Peyer's patch (tissue), 4 donors: Measurements from ENCODE around the gene TRPM3. TPM values are rescaled to one million over a fixed set of nuclear protein-coding genes. Genes with fewer than 3 reads are reported as not detected.

Source experiments
- DNase-seq, 3 donors: peaks; one replicate each; pipeline ENCODE4 v3.0.0-alpha.2; 2017 to 2019
- H3K27ac ChIP-seq, 4 donors: fragments of 200-600 bp; sonication (generic); one replicate each; pipeline ENCODE4 v1.5.1; 2016 to 2019
- H3K27me3 ChIP-seq, 2 donors: fragments of 200-600 bp; sonication (generic); one replicate each; pipeline ENCODE4 v1.5.1; 2019
- H3K36me3 ChIP-seq, 3 donors: fragments of 200-600 bp; sonication (generic); one replicate each; pipeline ENCODE4 v1.5.1; 2016 to 2019
- H3K4me1 ChIP-seq, 4 donors: fragments of 200-600 bp; sonication (generic); one replicate each; pipeline ENCODE4 v1.5.1; 2016 to 2019
- H3K4me3 ChIP-seq, 4 donors: fragments of 200-600 bp; sonication (generic); 1 replicate in 3 of 4; 2 replicates in 1 of 4; pipeline ENCODE4 v1.5.1; 2016 to 2019; ENCODE audit warnings: mild to moderate bottlenecking in 1 of 4
- H3K9me3 ChIP-seq, 4 donors: fragments of 200-600 bp; sonication (generic); one replicate each; pipeline ENCODE4 v1.5.1; 2016 to 2019; ENCODE audit warnings: mild to moderate bottlenecking in 1 of 4
- POLR2A ChIP-seq, 2 donors: fragments of 450-650 bp; IDR thresholded peaks; one replicate each; pipeline ENCODE4 v1.5.1; 2017; ENCODE audit warnings: antibody characterized with exemption in 2 of 2, mild to moderate bottlenecking in 2 of 2, moderate library complexity in 2 of 2
- total RNA-seq, 4 donors: library from RNA; depleted of rRNA; stranded (reverse); fragments of >200 nt; gene quantifications; one replicate each; pipeline ENCODE4 v1.1.0, GENCODE V29; 2016
- TF ChIP-seq, protein P1 (sequence below), 6 experiments: fragments of 450-650 bp in 4 of 6; fragments of 200-600 bp in 2 of 6; sonication (generic) in 1 of 6; IDR thresholded peaks; one replicate each; pipeline ENCODE4 v1.5.1; 2017 to 2019; ENCODE audit warnings: antibody characterized with exemption in 6 of 6, mild to moderate bottlenecking in 3 of 6, moderate library complexity in 1 of 6

Gene TRPM3
- total RNA-seq, 4 donors from 2014 or later: 0.28 to 0.80 TPM; not detected in 2

GRCh38 chr9:70986984-70987383, 134.4 kb downstream of the TRPM3 start:
- H3K9me3 ChIP-seq: no peaks in the 10 kb centered on the region
- no peaks in the 10 kb centered on the region for H3K27me3 ChIP-seq
- no peak overlapping the region for H3K27ac ChIP-seq
- no peaks in the 10 kb centered on the region for H3K4me1 ChIP-seq
- TF ChIP-seq, protein P1, sequence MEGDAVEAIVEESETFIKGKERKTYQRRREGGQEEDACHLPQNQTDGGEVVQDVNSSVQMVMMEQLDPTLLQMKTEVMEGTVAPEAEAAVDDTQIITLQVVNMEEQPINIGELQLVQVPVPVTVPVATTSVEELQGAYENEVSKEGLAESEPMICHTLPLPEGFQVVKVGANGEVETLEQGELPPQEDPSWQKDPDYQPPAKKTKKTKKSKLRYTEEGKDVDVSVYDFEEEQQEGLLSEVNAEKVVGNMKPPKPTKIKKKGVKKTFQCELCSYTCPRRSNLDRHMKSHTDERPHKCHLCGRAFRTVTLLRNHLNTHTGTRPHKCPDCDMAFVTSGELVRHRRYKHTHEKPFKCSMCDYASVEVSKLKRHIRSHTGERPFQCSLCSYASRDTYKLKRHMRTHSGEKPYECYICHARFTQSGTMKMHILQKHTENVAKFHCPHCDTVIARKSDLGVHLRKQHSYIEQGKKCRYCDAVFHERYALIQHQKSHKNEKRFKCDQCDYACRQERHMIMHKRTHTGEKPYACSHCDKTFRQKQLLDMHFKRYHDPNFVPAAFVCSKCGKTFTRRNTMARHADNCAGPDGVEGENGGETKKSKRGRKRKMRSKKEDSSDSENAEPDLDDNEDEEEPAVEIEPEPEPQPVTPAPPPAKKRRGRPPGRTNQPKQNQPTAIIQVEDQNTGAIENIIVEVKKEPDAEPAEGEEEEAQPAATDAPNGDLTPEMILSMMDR (IDR thresholded peaks at IDR 0.05): no peak
- TF ChIP-seq POLR2A (IDR thresholded peaks at IDR 0.05): no peak
- H3K36me3 ChIP-seq: no peaks in the 10 kb centered on the region
- no peak overlapping the region for H3K4me3 ChIP-seq
- DNase-seq: no peak

DNA sequence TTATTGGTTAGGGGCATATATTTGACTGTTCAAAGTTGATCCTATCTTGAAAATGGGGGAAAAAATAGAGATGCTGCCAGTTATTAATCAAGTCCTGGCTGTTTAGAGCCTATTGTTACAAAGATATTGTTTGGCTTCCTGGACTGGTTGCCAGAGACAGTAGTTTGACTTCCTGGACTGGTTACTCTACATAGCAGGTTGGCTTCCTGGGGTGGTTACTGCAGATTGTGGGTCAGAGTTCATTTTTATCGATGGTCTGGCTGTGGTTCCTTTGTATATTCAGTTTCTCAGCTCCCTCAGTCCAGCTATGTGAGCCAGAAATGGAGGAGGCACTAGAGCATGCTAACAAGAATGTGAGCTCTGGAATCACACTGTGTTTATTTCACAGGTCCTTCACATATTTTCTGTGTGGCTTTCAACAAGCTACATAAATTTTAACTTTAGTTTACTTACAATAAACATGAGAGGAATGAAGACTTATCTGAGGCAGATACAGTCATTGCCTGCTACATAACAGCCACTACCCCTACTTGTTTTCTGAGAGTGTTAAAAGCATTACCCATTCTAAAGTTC, 137.6 kb downstream of the TRPM3 start:
- DNase-seq: no peak

GRCh38 chr9:70981312-70981711, 140.1 kb downstream of the TRPM3 start:
- no peak overlapping the region for H3K27ac ChIP-seq
- H3K4me1 ChIP-seq: no peaks in the 10 kb centered on the region
- no peak overlapping the region for H3K4me3 ChIP-seq
- no peaks in the 10 kb centered on the region for H3K36me3 ChIP-seq
- no peaks in the 10 kb centered on the region for H3K9me3 ChIP-seq
- no peak for TF ChIP-seq POLR2A (IDR thresholded peaks at IDR 0.05)
- TF ChIP-seq, protein P1 (IDR thresholded peaks at IDR 0.05): no peak
- no peaks in the 10 kb centered on the region for H3K27me3 ChIP-seq
- no peak for DNase-seq

More for the DNA sequence above, 137.6 kb downstream of the TRPM3 start:
- no peaks in the 10 kb centered on the region for H3K4me1 ChIP-seq
- no peaks in the 10 kb centered on the region for H3K9me3 ChIP-seq
- no peak overlapping the region for H3K4me3 ChIP-seq
- H3K36me3 ChIP-seq: no peaks in the 10 kb centered on the region
- H3K27ac ChIP-seq: no peak overlapping the region
- no peak for TF ChIP-seq POLR2A (IDR thresholded peaks at IDR 0.05)
- TF ChIP-seq, protein P1 (IDR thresholded peaks at IDR 0.05): no peak
- no peaks in the 10 kb centered on the region for H3K27me3 ChIP-seq

- Histone ChIP-seq H3K36me3 (no peaks in the 10 kb centered on the region), H3K9me3 (no peaks in the 10 kb centered on the region), H3K27me3 (no peaks in the 10 kb centered on the region), H3K27ac (no peak overlapping the region), H3K4me1 (no peaks in the 10 kb centered on the region), H3K4me3 (no peak overlapping the region)
- DNase-seq: no peak
- no peak for TF ChIP-seq POLR2A (IDR thresholded peaks at IDR 0.05)
- TF ChIP-seq, protein P1 (IDR thresholded peaks at IDR 0.05): no peak
These were observed 141.5 kb downstream of the TRPM3 start for GRCh38 chr9:70979966-70980365.

- no peaks in the 10 kb centered on the region for H3K4me1 ChIP-seq
- TF ChIP-seq, protein P1 (IDR thresholded peaks at IDR 0.05): no peak
- TF ChIP-seq POLR2A (IDR thresholded peaks at IDR 0.05): no peak
These were observed 143.3 kb downstream of the TRPM3 start for GRCh38 chr9:70978085-70978484.

GRCh38 chr9:70975821-70976220, 145.6 kb downstream of the TRPM3 start:
- no peak overlapping the region for H3K4me3 ChIP-seq
- no peak overlapping the region for H3K27ac ChIP-seq
- H3K4me1 ChIP-seq: no peaks in the 10 kb centered on the region
- no peaks in the 10 kb centered on the region for H3K36me3 ChIP-seq
- no peaks in the 10 kb centered on the region for H3K9me3 ChIP-seq
- TF ChIP-seq POLR2A (IDR thresholded peaks at IDR 0.05): no peak
- TF ChIP-seq, protein P1 (IDR thresholded peaks at IDR 0.05): no peak
- no peaks in the 10 kb centered on the region for H3K27me3 ChIP-seq
- no peak for DNase-seq

More at GRCh38 chr9:70978085-70978484, 143.3 kb downstream of the TRPM3 start:
- no peak overlapping the region for H3K27ac ChIP-seq
- no peaks in the 10 kb centered on the region for H3K27me3 ChIP-seq
- no peaks in the 10 kb centered on the region for H3K9me3 ChIP-seq
- no peak for DNase-seq
- no peaks in the 10 kb centered on the region for H3K36me3 ChIP-seq
- H3K4me3 ChIP-seq: no peak overlapping the region
